C4-2B (cell line): Measurements from ENCODE around the gene VCP.

Source experiments
- H3K27ac ChIP-seq: fragments of 450-650 bp; 2 replicates; pipeline ENCODE4 v1.5.1; 2017
- CTCF ChIP-seq: fragments of 450-650 bp; conservative IDR thresholded peaks from 2 replicates; pipeline ENCODE4 v1.5.1; 2017; ENCODE audit warnings: mild to moderate bottlenecking
- ZFX ChIP-seq: fragments of 450-650 bp; IDR thresholded peaks from 2 replicates; pipeline ENCODE4 v1.6.1; 2017

Gene VCP

GRCh38 chr9:35072461-35073278, at the start of gene VCP:
Gene VCP, minus strand, starts transcription at chr9:35072625. Its CDS starts 272 bp downstream, at chr9:35072353.
- H3K27ac ChIP-seq, result peak within 1 kb of the TSS; percentile 100
- TF ChIP-seq ZFX (no peak), CTCF (no peak)

GRCh38 chr9:35116898-35117551, 44.6 kb upstream of the VCP start:
- peak overlapping the region; percentile 60 for H3K27ac ChIP-seq
- peak; percentile 98 for TF ChIP-seq CTCF
- TF ChIP-seq ZFX, result no peak

- TF ChIP-seq ZFX (no peak), CTCF (no peak)
- H3K27ac ChIP-seq, result peak overlapping the region; percentile 60
Measured at GRCh38 chr9:35116539-35116897, 44.1 kb upstream of the VCP start.

GRCh38 chr9:35115680-35116538, 43.5 kb upstream of the VCP start, which contains the start of gene ATOSB:
Gene ATOSB, minus strand, starts transcription at chr9:35115862. Its CDS starts 7,588 bp downstream, at chr9:35108274.
- TF ChIP-seq CTCF, result no peak
- no peak for TF ChIP-seq ZFX
- H3K27ac ChIP-seq, result peak within 1 kb of the TSS; percentile 60

- no peak for TF ChIP-seq ZFX
- TF ChIP-seq CTCF, result no peak
- H3K27ac ChIP-seq, result peak overlapping the region; percentile 60
Measured at GRCh38 chr9:35114840-35115628, 42.6 kb upstream of the VCP start.

- TF ChIP-seq CTCF, result no peak
- no peak for TF ChIP-seq ZFX
- H3K27ac ChIP-seq, result peak overlapping the region; percentile 60
Measured at GRCh38 chr9:35114113-35114839, 41.9 kb upstream of the VCP start.
